Natural killer cell treated with Interleukin-12 subunit alpha and Interleukin-12 subunit beta and Interleukin-15 and Interleukin-18, amount 100 ng/mL, for 72 hours (primary cell): ENCODE data around the gene MAML3. TPM values are rescaled to one million over a fixed set of nuclear protein-coding genes. Genes with fewer than 3 reads are reported as not detected.

ENCODE experiments used
- ATAC-seq, 2 donors: fragments of 150-1000 bp; cut with Tn5 transposase in 1 of 2; sonication (Bioruptor Pico), chemical (Tn5 transposase) in 1 of 2; 2 replicates each; pipeline ENCODE4 v1.10.0; 2021
- DNase-seq: peaks from one replicate; pipeline ENCODE4 v3.0.0; 2022; ENCODE audit warnings: low spot score
- H3K27ac Mint-ChIP-seq, 2 donors: 1 replicate in 1 of 2; 2 replicates in 1 of 2; pipeline ENCODE4 v1.8.0; 2022; ENCODE audit warnings: mixed read lengths in 2 of 2, mild to moderate bottlenecking in 1 of 2, moderate library complexity in 1 of 2
- H3K27me3 Mint-ChIP-seq, 2 donors: 1 replicate in 1 of 2; 2 replicates in 1 of 2; pipeline ENCODE4 v1.8.0; 2022; ENCODE audit warnings: mixed read lengths in 2 of 2
- H3K36me3 Mint-ChIP-seq: one replicate; pipeline ENCODE4 v1.8.0; 2022; ENCODE audit warnings: mixed read lengths
- H3K4me1 Mint-ChIP-seq, 2 donors: 1 replicate in 1 of 2; 2 replicates in 1 of 2; pipeline ENCODE4 v1.8.0; 2022; ENCODE audit warnings: low read depth in 2 of 2, mixed read lengths in 2 of 2, mild to moderate bottlenecking in 1 of 2
- H3K4me3 Mint-ChIP-seq: one replicate; pipeline ENCODE4 v1.8.0; 2022; ENCODE audit warnings: mixed read lengths
- H3K9me3 Mint-ChIP-seq: 2 replicates; pipeline ENCODE4 v1.8.0; 2022; ENCODE audit warnings: mixed read lengths
- total RNA-seq, 2 donors: library from RNA; stranded (reverse); gene quantifications; one replicate each; pipeline ENCODE4 v1.2.3, GENCODE V29; 2022

The MAML3 gene
- total RNA-seq, 2 donors from 2014 or later = 0.40 to 1.3 TPM

GRCh38 chr4:139740121-139740520 is 413.9 kb downstream of the MAML3 start:
- peaks cover 0 to 4% of the 10 kb centered on the region in 2 donors for H3K4me1 Mint-ChIP-seq
- no peaks in the 10 kb centered on the region for H3K9me3 Mint-ChIP-seq
- H3K4me3 Mint-ChIP-seq = no peak overlapping the region
- DNase-seq = no peak
- H3K27me3 Mint-ChIP-seq = peaks cover 9 to 12% of the 10 kb centered on the region in 2 donors
- no peaks in the 10 kb centered on the region for H3K36me3 Mint-ChIP-seq
- no peak for ATAC-seq
- H3K27ac Mint-ChIP-seq = no peak overlapping the region

- Mint-ChIP-seq H3K4me1 (peaks cover 6 to 9% of the 10 kb centered on the region in 2 donors), H3K27me3 (peaks cover 14 to 18% of the 10 kb centered on the region in 2 donors), H3K27ac (no peak overlapping the region), H3K36me3 (no peaks in the 10 kb centered on the region), H3K4me3 (no peak overlapping the region), H3K9me3 (no peaks in the 10 kb centered on the region)
- DNase-seq (no peak), ATAC-seq (no peak)
These were observed 415.0 kb downstream of the MAML3 start for GRCh38 chr4:139738846-139739613.

GRCh38 chr4:139736661-139737060 is 417.3 kb downstream of the MAML3 start:
- H3K36me3 Mint-ChIP-seq = no peaks in the 10 kb centered on the region
- DNase-seq (no peak), ATAC-seq (no peak)
- H3K27ac Mint-ChIP-seq = no peak overlapping the region
- H3K4me1 Mint-ChIP-seq = peaks cover 8 to 9% of the 10 kb centered on the region in 2 donors
- H3K9me3 Mint-ChIP-seq = no peaks in the 10 kb centered on the region
- no peak overlapping the region for H3K4me3 Mint-ChIP-seq
- peaks cover 19 to 37% of the 10 kb centered on the region in 2 donors for H3K27me3 Mint-ChIP-seq

GRCh38 chr4:139736274-139736660 is 417.7 kb downstream of the MAML3 start:
- no peaks in the 10 kb centered on the region for H3K9me3 Mint-ChIP-seq
- H3K27me3 Mint-ChIP-seq = peaks cover 21 to 37% of the 10 kb centered on the region in 2 donors
- no peak for ATAC-seq
- DNase-seq = no peak
- peak overlapping the region; percentile 42 for H3K4me3 Mint-ChIP-seq
- no peaks in the 10 kb centered on the region for H3K36me3 Mint-ChIP-seq
- peaks cover 8 to 9% of the 10 kb centered on the region in 2 donors for H3K4me1 Mint-ChIP-seq
- no peak overlapping the region for H3K27ac Mint-ChIP-seq

GRCh38 chr4:139735381-139736273 is 418.4 kb downstream of the MAML3 start:
- Mint-ChIP-seq H3K27me3 (peaks cover 21 to 37% of the 10 kb centered on the region in 2 donors), H3K9me3 (no peaks in the 10 kb centered on the region), H3K4me1 (peaks cover 8 to 9% of the 10 kb centered on the region in 2 donors), H3K4me3 (peak overlapping the region; percentile 72), H3K27ac (no peak overlapping the region), H3K36me3 (no peaks in the 10 kb centered on the region)
- ATAC-seq = peak in 1 of 2 donors; percentile 23
- no peak for DNase-seq

- ATAC-seq = peak; percentile 79 to 87
- Mint-ChIP-seq H3K4me1 (peaks cover 8 to 9% of the 10 kb centered on the region in 2 donors), H3K9me3 (no peaks in the 10 kb centered on the region), H3K27ac (peak overlapping the region in 1 of 2 donors; percentile 55), H3K27me3 (peaks cover 21 to 37% of the 10 kb centered on the region in 2 donors), H3K4me3 (peak overlapping the region; percentile 72), H3K36me3 (no peaks in the 10 kb centered on the region)
- peak; percentile 70 for DNase-seq
These were observed 419.1 kb downstream of the MAML3 start for GRCh38 chr4:139734875-139735380.

GRCh38 chr4:139734201-139734874 is 419.6 kb downstream of the MAML3 start:
- ATAC-seq (no peak), DNase-seq (no peak)
- peak overlapping the region in 1 of 2 donors; percentile 55 for H3K27ac Mint-ChIP-seq
- peak overlapping the region; percentile 72 for H3K4me3 Mint-ChIP-seq
- H3K4me1 Mint-ChIP-seq = peaks cover 8 to 9% of the 10 kb centered on the region in 2 donors
- no peaks in the 10 kb centered on the region for H3K36me3 Mint-ChIP-seq
- H3K27me3 Mint-ChIP-seq = peaks cover 21 to 37% of the 10 kb centered on the region in 2 donors
- H3K9me3 Mint-ChIP-seq = no peaks in the 10 kb centered on the region

- Mint-ChIP-seq H3K9me3 (no peaks in the 10 kb centered on the region), H3K27me3 (peaks cover 21 to 37% of the 10 kb centered on the region in 2 donors), H3K36me3 (no peaks in the 10 kb centered on the region), H3K4me3 (no peak overlapping the region), H3K4me1 (peaks cover 8 to 9% of the 10 kb centered on the region in 2 donors), H3K27ac (no peak overlapping the region)
- DNase-seq = no peak
- no peak for ATAC-seq
These were observed 420.9 kb downstream of the MAML3 start for GRCh38 chr4:139732991-139733570.

- Mint-ChIP-seq H3K27me3 (peaks cover 6 to 17% of the 10 kb centered on the region in 2 donors), H3K36me3 (no peaks in the 10 kb centered on the region)
- ATAC-seq = no peak
These were observed 425.1 kb downstream of the MAML3 start for GRCh38 chr4:139728840-139729239.

GRCh38 chr4:139728146-139728545 is 425.8 kb downstream of the MAML3 start:
- Mint-ChIP-seq H3K4me1 (no peaks in the 10 kb centered on the region), H3K27me3 (peaks cover 5 to 13% of the 10 kb centered on the region in 2 donors), H3K9me3 (no peaks in the 10 kb centered on the region), H3K27ac (no peak overlapping the region), H3K4me3 (no peak overlapping the region), H3K36me3 (no peaks in the 10 kb centered on the region)
- DNase-seq (no peak), ATAC-seq (peak in 1 of 2 donors; percentile 27)

More at GRCh38 chr4:139728840-139729239, 425.1 kb downstream of the MAML3 start:
- H3K4me3 Mint-ChIP-seq = no peak overlapping the region
- H3K27ac Mint-ChIP-seq = no peak overlapping the region
- no peaks in the 10 kb centered on the region for H3K9me3 Mint-ChIP-seq
- no peaks in the 10 kb centered on the region for H3K4me1 Mint-ChIP-seq
- DNase-seq = no peak

- H3K36me3 Mint-ChIP-seq = no peaks in the 10 kb centered on the region
- ATAC-seq = no peak
- DNase-seq = no peak
- H3K27ac Mint-ChIP-seq = no peak overlapping the region
- no peaks in the 10 kb centered on the region for H3K4me1 Mint-ChIP-seq
- peaks cover 0 to 2% of the 10 kb centered on the region in 2 donors for H3K27me3 Mint-ChIP-seq
- H3K4me3 Mint-ChIP-seq = no peak overlapping the region
- no peaks in the 10 kb centered on the region for H3K9me3 Mint-ChIP-seq
These were observed 427.4 kb downstream of the MAML3 start for GRCh38 chr4:139726615-139727014.

- Mint-ChIP-seq H3K27ac (no peak overlapping the region), H3K4me3 (no peak overlapping the region), H3K9me3 (no peaks in the 10 kb centered on the region), H3K4me1 (no peaks in the 10 kb centered on the region), H3K36me3 (no peaks in the 10 kb centered on the region), H3K27me3 (no peaks in the 10 kb centered on the region)
- ATAC-seq (no peak), DNase-seq (no peak)
These were observed 428.7 kb downstream of the MAML3 start for GRCh38 chr4:139725236-139725635.

- Mint-ChIP-seq H3K27me3 (no peaks in the 10 kb centered on the region), H3K4me3 (no peak overlapping the region), H3K36me3 (no peaks in the 10 kb centered on the region), H3K27ac (no peak overlapping the region), H3K9me3 (no peaks in the 10 kb centered on the region), H3K4me1 (peaks cover 0 to 2% of the 10 kb centered on the region in 2 donors)
- no peak for DNase-seq
- no peak for ATAC-seq
These were observed 432.2 kb downstream of the MAML3 start for GRCh38 chr4:139721789-139722188.
